CD14-positive monocyte (primary cell): ENCODE results near the gene IL1R2. TPM values are rescaled to one million over a fixed set of nuclear protein-coding genes. Genes with fewer than 3 reads are reported as not detected.
A peak's percentile ranks its signal among the peaks of the same experiment; 100 is the strongest.

Source experiments
- DNase-seq, 3 donors: peaks; one replicate each; pipeline ENCODE4 v3.0.0-alpha.2; 2011 to 2022
- H2AFZ ChIP-seq: 2 replicates; pipeline ENCODE4 v1.6.0; 2012; ENCODE audit warnings: mild to moderate bottlenecking, low read depth, low read length, inconsistent platforms; ENCODE audit not compliant: insufficient read depth, poor library complexity, severe bottlenecking
- H3K27ac ChIP-seq, 2 donors: 1 replicate in 1 of 2; 2 replicates in 1 of 2; pipeline ENCODE4 v1.5.1; 2012 to 2013; ENCODE audit warnings: low read length in 2 of 2, control low read depth in 1 of 2, inconsistent platforms in 1 of 2, low read depth in 1 of 2, mild to moderate bottlenecking in 1 of 2
- H3K27me3 ChIP-seq, 2 donors: one replicate each; pipeline versions ENCODE4 v1.6.0 to v1.6.1; 2011 to 2013; ENCODE audit warnings: low read length in 2 of 2; ENCODE audit not compliant: control insufficient read depth in 2 of 2, insufficient read depth in 2 of 2
- H3K36me3 ChIP-seq, 2 donors: replicated peaks in 1 of 2; 1 replicate in 1 of 2; 2 replicates in 1 of 2; pipeline versions ENCODE4 v1.5.1 to v1.6.1; 2012 to 2013; ENCODE audit warnings: low read length in 2 of 2, control low read depth in 1 of 2, inconsistent platforms in 1 of 2, mild to moderate bottlenecking in 1 of 2; ENCODE audit not compliant: insufficient read depth in 2 of 2, control insufficient read depth in 1 of 2
- H3K4me1 ChIP-seq, 2 donors: 1 replicate in 1 of 2; 2 replicates in 1 of 2; pipeline versions ENCODE4 v1.5.1 to v1.6.1; 2012 to 2013; ENCODE audit warnings: low read length in 2 of 2, control low read depth in 1 of 2, inconsistent platforms in 1 of 2, mild to moderate bottlenecking in 1 of 2, moderate library complexity in 1 of 2; ENCODE audit not compliant: insufficient read depth in 2 of 2, control insufficient read depth in 1 of 2
- H3K4me2 ChIP-seq: replicated peaks from 2 replicates; pipeline ENCODE3; 2012; ENCODE audit warnings: low read length, moderate library complexity, mild to moderate bottlenecking; ENCODE audit not compliant: poor library complexity, severe bottlenecking; ENCODE audit errors: extremely low read depth
- H3K4me3 ChIP-seq, 3 experiments: fragments of 200-600 bp in 1 of 3; sonication (generic) in 1 of 3; replicated peaks in 1 of 3; 1 replicate in 2 of 3; 2 replicates in 1 of 3; pipeline ENCODE4 v1.5.1; 2011 to 2013; ENCODE audit warnings: low read length in 3 of 3, mild to moderate bottlenecking in 3 of 3, control low read depth in 2 of 3, low read depth in 2 of 3, inconsistent platforms in 1 of 3, moderate library complexity in 1 of 3
- H3K79me2 ChIP-seq: 2 replicates; pipeline ENCODE4 v1.6.0; 2012; ENCODE audit warnings: mild to moderate bottlenecking, control low read depth, inconsistent platforms, low read length, moderate library complexity; ENCODE audit not compliant: insufficient read depth
- H3K9ac ChIP-seq: 2 replicates; pipeline ENCODE4 v1.6.0; 2017; ENCODE audit warnings: low read length, mild to moderate bottlenecking; ENCODE audit not compliant: insufficient read depth, poor library complexity, severe bottlenecking
- H3K9me3 ChIP-seq, 2 donors: replicated peaks in 1 of 2; 1 replicate in 1 of 2; 2 replicates in 1 of 2; pipeline versions ENCODE4 v1.5.1 to v1.6.1; 2012 to 2013; ENCODE audit warnings: low read length in 2 of 2, control low read depth in 1 of 2; ENCODE audit not compliant: control insufficient read depth in 1 of 2, insufficient read depth in 1 of 2
- H4K20me1 ChIP-seq: 2 replicates; pipeline ENCODE4 v1.6.0; 2012; ENCODE audit warnings: mild to moderate bottlenecking, low read length, control low read depth, moderate library complexity; ENCODE audit not compliant: insufficient read depth
- H3K27ac Mint-ChIP-seq, 7 donors: one replicate each; pipeline ENCODE4 v1.8.0; 2020; ENCODE audit warnings: mild to moderate bottlenecking in 7 of 7, mixed read lengths in 7 of 7, moderate library complexity in 6 of 7, inconsistent platforms in 2 of 7
- H3K27me3 Mint-ChIP-seq, 3 donors: one replicate each; pipeline ENCODE4 v1.8.0; 2021 to 2022; ENCODE audit warnings: low read depth in 3 of 3, mild to moderate bottlenecking in 3 of 3, mixed read lengths in 3 of 3, moderate library complexity in 3 of 3, inconsistent platforms in 1 of 3
- H3K36me3 Mint-ChIP-seq, 2 donors: one replicate each; pipeline ENCODE4 v1.8.0; 2020; ENCODE audit warnings: mixed read lengths in 2 of 2, inconsistent platforms in 1 of 2, mild to moderate bottlenecking in 1 of 2
- H3K4me1 Mint-ChIP-seq: one replicate; pipeline ENCODE4 v1.8.0; 2020; ENCODE audit warnings: mild to moderate bottlenecking, mixed read lengths
- H3K4me3 Mint-ChIP-seq, 2 donors: one replicate each; pipeline ENCODE4 v1.8.0; 2020; ENCODE audit warnings: mild to moderate bottlenecking in 2 of 2, mixed read lengths in 2 of 2, moderate library complexity in 1 of 2
- H3K9me3 Mint-ChIP-seq, 7 donors: one replicate each; pipeline ENCODE4 v1.8.0; 2020 to 2022; ENCODE audit warnings: mixed read lengths in 7 of 7, mild to moderate bottlenecking in 6 of 7, moderate library complexity in 6 of 7, inconsistent platforms in 2 of 7
- CTCF ChIP-seq: fragments of 200-600 bp; IDR thresholded peaks from one replicate; pipeline ENCODE4 v1.8.0; 2022; ENCODE audit warnings: antibody characterized with exemption, mild to moderate bottlenecking
- WGBS: methylation state at CpG from one replicate; pipeline ENCODE4 v1.1.5; 2013; ENCODE audit warnings: missing lambda C conversion rate; ENCODE audit not compliant: insufficient coverage; 5-methylcytosine and 5-hydroxymethylcytosine counted together
- intact Hi-C, 2 donors: fragments of 100-400 bp; cut with micrococcal nuclease; formaldehyde crosslinking; loops; one replicate each; pipeline versions ENCODE4 v1.15.0 to v1.15.1; 2023
- polyA plus RNA-seq, 3 donors: library from polyadenylated mRNA; depleted of rRNA in 1 of 3; unstranded in 2 of 3; stranded (reverse) in 1 of 3; fragments of 300-500 nt in 2 of 3; fragments of >200 nt in 1 of 3; fragmentation: Illumina TruSeq in 2 of 3; gene quantifications; 1 replicate in 2 of 3; 2 replicates in 1 of 3; pipeline ENCODE4 v1.2.3, GENCODE V29; 2012 to 2021

The IL1R2 gene
- polyA plus RNA-seq, 3 donors, result 5.9 to 12.0 (median 6.2) TPM

- Mint-ChIP-seq H3K27me3 (peaks cover 0 to 4% (median 3%) of the 10 kb centered on the region in 3 donors), H3K9me3 (peaks cover 8 to 15% (median 12%) of the 10 kb centered on the region in 7 donors), H3K4me1 (peaks cover 66% of the 10 kb centered on the region), H3K27ac (no peak overlapping the region), H3K36me3 (peaks cover 26 to 45% of the 10 kb centered on the region in 2 donors), H3K4me3 (no peak overlapping the region)
- H3K4me1 ChIP-seq, result peaks cover 51 to 60% of the 10 kb centered on the region in 2 donors
- H3K79me2 ChIP-seq, result no peaks in the 10 kb centered on the region
- DNase-seq, result no peak
- H3K9ac ChIP-seq, result no peak overlapping the region
- H3K9me3 ChIP-seq, result no peaks in the 10 kb centered on the region
- no peak for TF ChIP-seq CTCF
- H3K27me3 ChIP-seq, result no peaks in the 10 kb centered on the region
- WGBS, result no CpG with 5 or more reads among the region's 1 CpG
- no peak overlapping the region for H3K27ac ChIP-seq
- no peaks in the 10 kb centered on the region for H4K20me1 ChIP-seq
- no peak overlapping the region for H3K4me3 ChIP-seq
- intact Hi-C loops, result no loop called here
- H3K4me2 ChIP-seq, result no peak overlapping the region
- H2AFZ ChIP-seq, result no peak overlapping the region
- no peaks in the 10 kb centered on the region for H3K36me3 ChIP-seq
Observed at GRCh38 chr2:101970901-101971300, 20.9 kb upstream of the IL1R2 start.

GRCh38 chr2:101971836-101972235, 19.9 kb upstream of the IL1R2 start:
- no peak overlapping the region for H3K4me3 Mint-ChIP-seq
- no peaks in the 10 kb centered on the region for H3K27me3 ChIP-seq
- H3K9me3 Mint-ChIP-seq, result peaks cover 8 to 15% (median 12%) of the 10 kb centered on the region in 7 donors
- no peak for DNase-seq
- peaks cover 34 to 54% of the 10 kb centered on the region in 2 donors for H3K36me3 Mint-ChIP-seq
- peaks cover 60% of the 10 kb centered on the region for H3K4me1 Mint-ChIP-seq
- no peak overlapping the region for H3K9ac ChIP-seq
- peak overlapping the region in 1 of 2 donors; percentile 83 for H3K27ac ChIP-seq
- no peaks in the 10 kb centered on the region for H3K36me3 ChIP-seq
- H3K9me3 ChIP-seq, result no peaks in the 10 kb centered on the region
- H3K79me2 ChIP-seq, result no peaks in the 10 kb centered on the region
- no peak for TF ChIP-seq CTCF
- no peak overlapping the region for H2AFZ ChIP-seq
- H3K4me3 ChIP-seq, result peak overlapping the region in 1 of 3 experiments; percentile 61
- intact Hi-C loops, result no loop called here
- H3K27ac Mint-ChIP-seq, result peak overlapping the region; percentile 74 to 98 (median 95)
- peaks cover 49 to 60% of the 10 kb centered on the region in 2 donors for H3K4me1 ChIP-seq
- no peaks in the 10 kb centered on the region for H4K20me1 ChIP-seq
- H3K4me2 ChIP-seq, result peak overlapping the region; percentile 62
- H3K27me3 Mint-ChIP-seq, result peaks cover 2 to 4% (median 3%) of the 10 kb centered on the region in 3 donors
